Fibroblast of skin of left quadriceps (primary cell): ENCODE results near the gene RAPSN.

Experiments
- DNase-seq, 2 experiments: peaks; one replicate each; pipeline ENCODE4 v3.0.0-alpha.2; 2013; ENCODE audit warnings: low read depth in 2 of 2

RAPSN gene

GRCh38 chr11:47434011-47434786, 14.7 kb downstream of the RAPSN start:
- DNase-seq, result no peak

DNA sequence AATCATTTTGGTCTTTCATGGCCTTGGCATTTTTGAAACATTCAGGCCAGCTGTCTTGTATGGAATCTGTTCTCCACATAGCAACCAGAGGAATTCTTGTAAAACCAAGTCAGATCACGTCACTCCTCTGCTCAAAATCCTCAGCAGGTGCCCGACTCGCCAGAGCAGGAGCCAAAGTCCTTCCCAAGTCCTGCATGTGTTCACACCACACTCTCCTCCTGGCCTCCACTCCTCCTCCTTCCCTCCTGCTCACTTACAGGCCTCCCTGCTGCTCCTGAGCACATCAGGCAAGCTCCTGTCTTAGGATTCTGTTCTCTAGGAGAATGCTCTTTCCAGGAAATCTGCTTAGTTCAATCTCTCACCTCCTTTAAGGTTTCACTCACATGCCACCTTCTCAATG, 15.8 kb downstream of the RAPSN start:
- DNase-seq, result no peak

DNA sequence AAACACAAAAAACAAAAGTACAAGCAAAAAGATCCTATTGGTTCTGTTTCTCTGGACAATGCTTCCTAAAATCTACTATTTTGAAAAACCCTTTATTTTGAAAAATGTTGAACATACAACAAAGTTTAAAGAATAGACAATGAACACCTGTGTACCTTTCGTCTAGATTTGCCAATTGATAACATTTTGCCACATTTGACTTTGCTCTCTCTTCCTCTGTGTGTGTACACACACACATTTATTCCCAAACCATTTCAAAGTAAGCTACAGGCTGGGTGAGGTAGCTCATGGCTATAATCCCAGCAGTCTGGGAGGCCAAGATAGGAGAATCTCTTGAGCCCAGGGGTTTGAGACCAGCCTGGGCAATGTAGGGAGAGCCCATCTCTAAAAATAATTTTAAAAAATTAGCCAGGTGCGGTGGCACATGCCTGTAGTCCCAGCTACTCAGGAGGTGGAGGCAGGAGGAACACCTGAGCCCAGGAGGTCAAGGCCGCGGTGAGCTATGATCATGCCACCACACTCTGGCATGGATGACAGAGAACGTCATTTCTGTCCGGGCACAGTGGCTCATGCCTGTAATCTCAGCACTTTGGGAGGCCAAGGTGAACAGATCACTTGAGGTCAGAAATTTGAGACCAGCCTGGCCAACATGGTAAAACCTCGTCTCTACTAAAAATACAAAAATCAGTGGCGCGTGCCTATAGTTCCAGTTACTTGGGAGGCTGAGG, 17.4 kb downstream of the RAPSN start:
- DNase-seq, result no peak

- DNase-seq, result no peak
Measured at GRCh38 chr11:47430524-47430923, 18.4 kb downstream of the RAPSN start.

GRCh38 chr11:47426062-47426956, 22.6 kb downstream of the RAPSN start, which contains the start of gene PSMC3:
PSMC3 (minus strand) TSS chr11:47426439; CDS start chr11:47426279, 160 bp downstream.
- peak; percentile 94 for DNase-seq

GRCh38 chr11:47425611-47426010, 23.3 kb downstream of the RAPSN start:
- DNase-seq, result no peak

DNA sequence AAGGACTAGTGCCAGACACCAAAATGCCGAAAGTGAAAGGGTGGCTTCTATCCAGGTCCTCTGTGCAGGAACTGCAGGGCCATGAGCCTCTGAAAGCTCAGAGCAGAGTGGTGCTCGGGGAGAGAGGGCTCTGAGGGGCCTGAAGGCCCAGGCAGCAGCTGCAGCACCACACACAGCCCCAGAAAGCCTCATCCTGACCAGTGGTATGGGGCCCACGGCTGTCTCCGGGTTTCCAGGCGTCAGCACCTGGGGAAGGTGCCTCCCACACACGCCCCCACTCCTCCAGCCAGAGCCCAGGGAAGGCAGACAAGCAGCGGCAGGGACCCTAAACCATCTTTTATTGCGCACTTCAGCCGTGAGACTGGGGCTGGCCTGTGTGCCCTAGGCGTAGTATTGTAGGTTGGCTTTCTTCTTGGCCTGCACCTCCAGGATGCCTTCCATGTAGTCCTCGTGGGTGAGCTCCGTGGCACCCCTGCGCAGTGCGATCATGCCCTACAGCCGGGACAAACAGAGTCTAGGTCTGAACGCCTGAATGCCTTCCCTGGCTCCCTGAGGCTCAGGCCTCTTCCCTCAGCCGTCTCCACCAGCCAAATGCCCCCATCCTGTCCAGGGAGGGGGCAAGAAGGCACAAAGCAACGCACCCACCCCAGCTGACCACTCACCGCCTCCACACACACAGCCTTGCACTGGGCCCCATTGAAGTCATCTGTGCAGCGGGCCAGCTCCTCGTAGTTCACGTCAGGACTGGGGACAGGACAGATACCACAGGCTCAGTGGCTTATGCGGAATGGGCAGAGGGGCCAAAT, 30.3 kb downstream of the RAPSN start:
- DNase-seq, result no peak

- no peak for DNase-seq
Measured at GRCh38 chr11:47417712-47418111, 31.2 kb downstream of the RAPSN start.

DNA sequence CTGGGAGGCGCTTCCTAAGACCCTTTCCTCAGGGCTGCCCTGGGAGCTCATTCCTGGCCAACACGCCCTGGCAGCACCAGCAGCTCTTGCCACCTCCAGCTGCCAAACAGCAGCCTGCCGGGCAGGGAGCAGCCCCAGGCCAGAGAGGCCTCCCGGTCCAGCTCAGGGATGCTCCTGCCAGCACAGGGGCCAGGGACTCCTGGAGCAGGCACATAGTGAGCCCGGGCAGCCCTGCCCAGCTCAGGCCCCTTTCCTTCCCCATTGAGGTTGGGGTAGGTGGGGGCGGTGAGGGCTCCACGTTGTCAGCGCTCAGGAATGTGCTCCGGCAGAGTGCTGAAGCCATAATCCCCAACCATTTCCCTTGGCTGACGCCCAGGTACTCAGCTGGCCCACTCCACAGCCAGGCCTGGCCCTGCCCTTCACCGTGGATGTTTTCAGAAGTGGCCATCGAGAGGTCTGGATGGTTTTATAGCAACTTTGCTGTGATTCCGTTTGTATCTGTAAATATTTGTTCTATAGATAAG, 32.9 kb downstream of the RAPSN start:
- DNase-seq, result peak; percentile 85 to 86

GRCh38 chr11:47415091-47415854, 33.7 kb downstream of the RAPSN start:
- no peak for DNase-seq

DNA sequence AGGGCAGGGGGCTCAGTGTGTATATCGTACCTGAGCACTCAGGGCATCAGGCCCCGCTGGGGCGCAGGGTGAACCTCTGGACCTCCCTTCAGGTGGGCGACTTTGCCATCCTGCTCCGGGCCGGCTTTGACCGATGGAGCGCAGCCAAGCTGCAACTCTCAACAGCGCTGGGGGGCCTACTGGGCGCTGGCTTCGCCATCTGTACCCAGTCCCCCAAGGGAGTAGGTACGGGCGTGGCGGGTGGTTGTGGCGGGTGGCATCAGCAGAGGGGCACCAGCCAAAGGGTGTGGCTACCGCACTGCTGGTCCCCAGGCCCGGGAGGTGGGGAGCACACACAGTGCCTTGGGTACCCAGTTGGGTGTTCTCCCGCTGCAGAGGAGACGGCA, 34.3 kb downstream of the RAPSN start:
- DNase-seq, result no peak

DNA sequence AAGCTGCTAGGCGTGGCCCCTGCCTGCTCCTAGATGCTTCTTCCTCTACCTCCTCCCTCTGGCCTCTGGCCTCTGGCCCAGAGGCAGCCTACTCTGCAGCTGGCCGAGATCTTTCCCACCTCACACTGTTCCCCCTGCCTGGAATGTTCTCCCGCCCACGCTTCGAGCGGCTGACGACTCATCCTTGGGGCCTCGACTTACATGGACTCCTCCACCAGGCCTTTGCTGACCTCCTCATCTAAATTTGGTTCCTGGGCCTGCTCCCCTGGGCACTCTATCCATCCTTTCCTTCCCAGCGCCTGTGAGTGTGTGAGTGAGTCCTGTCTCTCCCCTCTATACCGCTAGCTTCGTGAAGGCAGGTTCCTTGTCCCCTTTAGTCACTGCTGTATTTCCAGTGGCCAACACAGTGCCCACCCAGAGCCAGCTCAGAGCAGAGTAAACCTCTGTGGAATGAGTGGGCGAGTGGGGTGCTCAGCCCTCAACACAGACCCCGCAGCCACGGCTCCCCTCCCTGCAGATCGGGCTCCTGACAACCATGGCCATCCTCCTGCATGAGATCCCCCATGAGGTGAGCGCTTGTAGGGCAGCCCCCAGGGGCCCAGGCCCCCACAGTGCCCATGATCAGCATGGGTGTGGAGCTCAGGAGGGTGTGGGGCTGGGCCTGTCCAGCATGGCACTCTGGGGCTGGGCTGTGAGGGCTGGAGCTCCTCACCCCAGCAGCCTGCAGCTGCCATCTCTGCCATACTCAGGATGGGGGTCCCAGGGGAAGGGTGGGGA, 34.8 kb downstream of the RAPSN start:
- DNase-seq, result no peak

DNA sequence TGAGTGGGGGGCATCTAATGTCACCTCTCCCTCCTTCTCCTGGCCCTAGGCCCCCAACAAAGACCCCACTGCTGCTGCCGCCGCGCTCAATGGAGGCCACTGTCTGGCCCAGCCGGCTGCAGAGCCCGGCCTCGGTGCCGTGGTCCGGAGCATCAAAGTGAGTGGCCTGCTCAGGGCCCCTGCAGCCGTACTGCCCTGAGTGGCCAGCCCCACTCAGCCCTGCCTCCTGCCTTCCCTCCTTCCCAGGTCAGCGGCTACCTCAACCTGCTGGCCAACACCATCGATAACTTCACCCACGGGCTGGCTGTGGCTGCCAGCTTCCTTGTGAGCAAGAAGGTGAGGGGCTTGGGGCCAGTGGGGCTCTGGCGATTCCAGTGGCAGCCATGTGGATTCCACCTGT, 35.6 kb downstream of the RAPSN start:
- no peak for DNase-seq

- DNase-seq, result no peak
Measured at GRCh38 chr11:47411884-47412746, 36.8 kb downstream of the RAPSN start.

GRCh38 chr11:47410370-47411264, 38.3 kb downstream of the RAPSN start:
- DNase-seq, result no peak

- DNase-seq, result no peak
Measured at GRCh38 chr11:47409440-47410369, 39.2 kb downstream of the RAPSN start.
